GM21423 (cell line): Measurements from ENCODE around the gene HEATR5A.
A peak's percentile ranks its signal among the peaks of the same experiment; 100 is the strongest.
"Not testable (repeated sequence)": the region's sequence is repeated elsewhere in the genome, so short reads cannot be mapped to it uniquely, and the experiment has no call there.

Source experiments
- ATAC-seq: cut with Tn5 transposase; IDR thresholded peaks from one replicate; pipeline ENCODE4 v1.9.1; 2021; ENCODE audit warnings: mild to moderate bottlenecking, moderate library complexity; ENCODE audit not compliant: unreplicated experiment

Gene HEATR5A

GRCh38 chr14:31420319-31421111, at the start of gene HEATR5A:
HEATR5A (minus strand) TSS chr14:31420550; CDS start chr14:31402975, 17,575 bp downstream.
- ATAC-seq: peak; percentile 96

DNA sequence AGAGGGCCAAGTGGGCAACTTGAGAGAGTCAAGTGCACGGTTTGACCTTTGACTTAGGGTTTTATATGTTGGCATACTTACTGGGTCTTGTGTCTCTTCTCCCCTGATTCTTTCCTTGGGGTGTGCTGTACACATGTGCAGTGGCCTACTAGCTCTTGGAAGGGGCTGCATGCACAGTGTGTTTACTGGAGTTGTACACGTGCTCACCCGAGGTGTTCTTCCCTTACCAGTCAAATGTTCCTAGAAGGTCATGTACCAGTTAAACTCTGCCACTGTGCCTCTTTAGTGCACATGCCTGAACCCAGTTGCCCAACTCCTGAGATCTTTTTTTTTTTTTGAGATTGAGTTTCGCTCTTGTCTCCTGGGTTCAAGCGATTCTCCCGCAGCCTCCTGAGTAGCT, 46.2 kb upstream of the HEATR5A start:
- no peak for ATAC-seq

GRCh38 chr14:31465111-31465510, 44.8 kb upstream of the HEATR5A start:
- no peak for ATAC-seq

GRCh38 chr14:31462450-31462849, 42.1 kb upstream of the HEATR5A start:
- not testable (repeated sequence) for ATAC-seq

GRCh38 chr14:31461545-31461944, 41.2 kb upstream of the HEATR5A start:
- ATAC-seq: no peak

- no peak for ATAC-seq
Measured at GRCh38 chr14:31457665-31458659, 37.6 kb upstream of the HEATR5A start.

- peak; percentile 98 for ATAC-seq
Measured at GRCh38 chr14:31456841-31457664, 36.7 kb upstream of the HEATR5A start, which contains the start of gene DTD2. DTD2 (minus strand) TSS chr14:31457506; CDS start chr14:31457393, 113 bp downstream.

DNA sequence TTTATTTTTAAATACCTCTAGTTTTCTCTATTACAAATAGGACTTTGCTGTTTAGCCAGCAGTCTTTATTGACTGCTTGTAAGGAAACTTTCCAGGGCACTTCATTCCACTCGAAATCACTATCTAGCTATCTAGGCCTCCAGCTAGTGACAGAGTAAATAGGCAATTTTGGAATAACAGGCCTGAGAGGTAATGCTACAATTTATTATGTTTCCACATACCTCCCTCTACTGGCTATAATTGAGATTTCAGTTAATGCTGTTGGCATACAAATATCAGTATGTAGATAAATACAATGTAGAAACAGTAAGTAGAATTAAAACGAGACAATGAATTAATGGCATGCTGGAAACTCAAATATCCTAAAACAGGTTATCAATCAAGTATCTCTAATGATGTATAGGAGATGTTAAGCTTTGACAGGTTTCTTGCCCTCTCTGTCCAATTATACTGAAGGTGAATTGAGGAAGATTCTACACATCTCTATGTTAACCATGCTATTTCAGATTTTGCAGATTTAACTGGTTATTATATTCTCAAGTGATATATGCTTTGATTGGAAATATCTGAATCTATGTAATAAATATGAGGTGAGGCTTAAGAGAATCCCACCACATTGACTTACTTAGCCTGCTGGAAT, 29.7 kb upstream of the HEATR5A start:
- ATAC-seq: no peak

- ATAC-seq: no peak
Measured at GRCh38 chr14:31449136-31449535, 28.8 kb upstream of the HEATR5A start.

GRCh38 chr14:31445703-31446102, 25.4 kb upstream of the HEATR5A start:
- no peak for ATAC-seq

- no peak for ATAC-seq
Measured at GRCh38 chr14:31442284-31442683, 21.9 kb upstream of the HEATR5A start.

- ATAC-seq: no peak
Measured at GRCh38 chr14:31441273-31442111, 21.1 kb upstream of the HEATR5A start.

- ATAC-seq: no peak
Measured at GRCh38 chr14:31440280-31440679, 19.9 kb upstream of the HEATR5A start.

GRCh38 chr14:31439561-31439960, 19.2 kb upstream of the HEATR5A start:
- ATAC-seq: no peak

DNA sequence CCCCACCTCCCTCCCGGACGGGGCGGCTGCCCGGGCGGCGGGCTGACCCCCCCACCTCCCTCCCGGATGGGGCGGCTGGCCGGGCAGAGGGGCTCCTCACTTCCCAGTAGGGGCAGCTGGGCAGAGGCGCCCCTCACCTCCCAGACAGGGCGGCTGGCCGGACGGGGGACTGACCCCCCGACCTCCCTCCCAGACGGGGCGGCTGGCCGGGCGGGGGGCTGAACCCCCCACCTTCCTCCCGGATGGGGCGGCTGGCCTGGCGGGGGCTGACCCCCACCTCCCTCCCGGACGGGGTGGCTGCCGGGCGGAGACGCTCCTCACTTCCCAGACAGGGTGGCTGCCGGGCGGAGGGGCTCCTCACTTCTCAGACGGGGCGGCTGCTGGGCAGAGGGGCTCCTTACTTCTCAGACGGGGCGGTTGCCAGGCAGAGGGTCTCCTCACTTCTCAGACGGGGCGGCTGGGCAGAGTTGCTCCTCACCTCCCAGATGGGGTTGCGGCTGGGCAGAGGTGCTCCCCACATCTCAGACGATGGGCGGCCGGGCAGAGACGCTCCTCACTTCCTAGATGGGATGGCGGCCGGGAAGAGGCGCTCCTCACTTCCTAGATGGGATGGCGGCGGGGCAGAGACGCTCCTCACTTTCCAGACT, 16.8 kb upstream of the HEATR5A start:
- not testable (repeated sequence) for ATAC-seq

DNA sequence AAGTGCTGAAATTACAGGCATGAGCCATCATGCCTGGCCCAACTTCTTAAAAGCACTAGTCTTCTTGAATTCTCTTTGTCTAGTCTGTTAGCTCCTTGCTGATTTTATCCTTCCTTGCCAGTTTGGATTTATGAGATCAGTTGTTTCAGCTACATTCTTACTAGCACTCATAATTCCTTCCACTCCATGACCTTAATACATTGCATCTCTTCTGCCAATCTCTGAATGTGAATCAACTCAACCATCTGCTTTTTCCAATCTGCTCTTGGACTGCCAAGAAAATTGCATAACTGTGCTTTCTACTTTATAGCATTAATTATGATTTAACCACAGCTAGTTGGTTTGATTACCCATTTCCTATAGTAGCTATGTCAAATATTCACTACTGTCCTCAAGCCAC, 14.9 kb upstream of the HEATR5A start:
- no peak for ATAC-seq

- no peak for ATAC-seq
Measured at GRCh38 chr14:31430634-31431264, 10.4 kb upstream of the HEATR5A start.

GRCh38 chr14:31429791-31430190, 9.4 kb upstream of the HEATR5A start:
- ATAC-seq: no peak
